Uterus (tissue), 2 donors: ENCODE measurements around the gene TMEM80.

Source experiments
- POLR2A ChIP-seq, 2 donors: fragments of 450-650 bp; IDR thresholded peaks; one replicate each; pipeline ENCODE4 v1.6.1; 2016; ENCODE audit warnings: antibody characterized with exemption in 2 of 2, mild to moderate bottlenecking in 1 of 2, moderate library complexity in 1 of 2
- TF ChIP-seq, protein P1 (sequence below), 4 experiments: fragments of 200-600 bp in 2 of 4; fragments of 450-650 bp in 2 of 4; sonication (generic) in 2 of 4; IDR thresholded peaks; one replicate each; pipeline ENCODE4 v1.5.1; 2016 to 2019; ENCODE audit warnings: antibody characterized with exemption in 4 of 4, mild to moderate bottlenecking in 2 of 4, moderate library complexity in 1 of 4

DNA sequence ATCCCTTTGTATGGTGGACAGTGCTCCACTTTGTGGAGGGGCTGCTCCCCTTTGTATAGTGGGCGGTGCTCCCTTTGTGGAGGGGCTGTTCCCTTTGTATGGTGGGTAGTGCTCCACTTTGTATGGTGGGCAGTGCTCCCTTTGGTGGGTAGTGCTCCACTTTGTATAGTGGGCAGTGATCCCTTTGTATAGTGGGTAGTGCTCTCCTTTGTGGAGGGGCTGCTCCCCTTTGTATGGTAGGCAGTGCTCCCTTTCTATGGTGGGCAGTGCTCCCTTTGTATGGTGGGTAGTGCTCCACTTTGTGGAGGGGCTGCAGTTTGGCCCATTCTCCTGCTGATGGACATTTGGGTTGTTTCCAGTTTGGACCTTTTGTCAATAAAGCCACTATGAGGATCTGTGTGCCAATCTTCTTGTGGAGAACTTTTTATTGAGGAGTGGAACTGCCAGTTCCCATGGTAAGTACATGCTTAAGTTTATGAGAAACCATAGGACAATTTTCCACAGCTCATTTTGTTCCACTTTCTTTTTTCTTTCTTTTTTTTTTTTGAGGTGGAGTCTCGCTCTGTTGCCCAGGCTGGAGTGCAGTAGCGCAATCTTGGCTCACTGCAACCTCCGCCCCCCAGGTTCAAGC is 47.1 kb downstream of the TMEM80 start:
- TF ChIP-seq, protein P1, sequence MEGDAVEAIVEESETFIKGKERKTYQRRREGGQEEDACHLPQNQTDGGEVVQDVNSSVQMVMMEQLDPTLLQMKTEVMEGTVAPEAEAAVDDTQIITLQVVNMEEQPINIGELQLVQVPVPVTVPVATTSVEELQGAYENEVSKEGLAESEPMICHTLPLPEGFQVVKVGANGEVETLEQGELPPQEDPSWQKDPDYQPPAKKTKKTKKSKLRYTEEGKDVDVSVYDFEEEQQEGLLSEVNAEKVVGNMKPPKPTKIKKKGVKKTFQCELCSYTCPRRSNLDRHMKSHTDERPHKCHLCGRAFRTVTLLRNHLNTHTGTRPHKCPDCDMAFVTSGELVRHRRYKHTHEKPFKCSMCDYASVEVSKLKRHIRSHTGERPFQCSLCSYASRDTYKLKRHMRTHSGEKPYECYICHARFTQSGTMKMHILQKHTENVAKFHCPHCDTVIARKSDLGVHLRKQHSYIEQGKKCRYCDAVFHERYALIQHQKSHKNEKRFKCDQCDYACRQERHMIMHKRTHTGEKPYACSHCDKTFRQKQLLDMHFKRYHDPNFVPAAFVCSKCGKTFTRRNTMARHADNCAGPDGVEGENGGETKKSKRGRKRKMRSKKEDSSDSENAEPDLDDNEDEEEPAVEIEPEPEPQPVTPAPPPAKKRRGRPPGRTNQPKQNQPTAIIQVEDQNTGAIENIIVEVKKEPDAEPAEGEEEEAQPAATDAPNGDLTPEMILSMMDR (IDR thresholded peaks at IDR 0.05) = no peak
- no peak for TF ChIP-seq POLR2A (IDR thresholded peaks at IDR 0.05)
